Activated CD8-positive, alpha-beta memory T cell treated with anti-CD3 and anti-CD28 coated beads, Interleukin-2, amount 50 U/mL, for 1 hour (primary cell): Measurements from ENCODE around the gene ARV1.

Experiments used
- DNase-seq: peaks from one replicate; pipeline ENCODE4 v3.0.0-alpha.2; 2020; ENCODE audit errors: extremely low read depth

ARV1 gene

GRCh38 chr1:230978491-230979388 lies at the start of gene ARV1, which contains the start of gene TTC13:
ARV1 (plus strand) TSS chr1:230979094; CDS start chr1:230979106, 12 bp downstream.
TTC13 (minus strand) TSS chr1:230978861; CDS start chr1:230978830, 31 bp downstream.
- peak; percentile 90 for DNase-seq

GRCh38 chr1:230930986-230931385 lies 47.9 kb upstream of the ARV1 start:
- DNase-seq = no peak

- no peak for DNase-seq
These were observed 43.0 kb upstream of the ARV1 start for GRCh38 chr1:230935852-230936251.

GRCh38 chr1:230936475-230936874 lies 42.4 kb upstream of the ARV1 start:
- no peak for DNase-seq

- no peak for DNase-seq
These were observed 41.5 kb upstream of the ARV1 start for GRCh38 chr1:230937371-230937770.

GRCh38 chr1:230938924-230939368 lies 39.9 kb upstream of the ARV1 start:
- DNase-seq = no peak

- DNase-seq = no peak
These were observed 38.9 kb upstream of the ARV1 start for GRCh38 chr1:230939806-230940489.

GRCh38 chr1:230940848-230941247 lies 38.0 kb upstream of the ARV1 start:
- no peak for DNase-seq

- DNase-seq = no peak
These were observed 35.8 kb upstream of the ARV1 start for GRCh38 chr1:230943048-230943593.

- no peak for DNase-seq
These were observed 30.6 kb upstream of the ARV1 start for GRCh38 chr1:230948301-230948700.

- DNase-seq = no peak
These were observed 30.0 kb upstream of the ARV1 start for GRCh38 chr1:230948903-230949302.

GRCh38 chr1:230950404-230950803 lies 28.5 kb upstream of the ARV1 start:
- no peak for DNase-seq

GRCh38 chr1:230957580-230957989 lies 21.3 kb upstream of the ARV1 start:
- DNase-seq = no peak

- DNase-seq = no peak
These were observed 20.5 kb upstream of the ARV1 start for GRCh38 chr1:230958370-230958769.

GRCh38 chr1:230964896-230965295 lies 14.0 kb upstream of the ARV1 start:
- DNase-seq = no peak

- DNase-seq = no peak
These were observed 13.4 kb upstream of the ARV1 start for GRCh38 chr1:230965535-230965934.

GRCh38 chr1:230966358-230966873 lies 12.5 kb upstream of the ARV1 start:
- no peak for DNase-seq

- no peak for DNase-seq
These were observed 8.5 kb upstream of the ARV1 start for GRCh38 chr1:230970432-230970831.

GRCh38 chr1:230971771-230972170 lies 7.1 kb upstream of the ARV1 start:
- DNase-seq = no peak

- DNase-seq = peak; percentile 40
These were observed 6.0 kb upstream of the ARV1 start for GRCh38 chr1:230972855-230973271.

- DNase-seq = no peak
These were observed 3.3 kb upstream of the ARV1 start for GRCh38 chr1:230975636-230976035.

- no peak for DNase-seq
These were observed 2.5 kb upstream of the ARV1 start for GRCh38 chr1:230976360-230976759.
